WI38 (cell line): ENCODE results near the gene TMEM109.

Source experiments
- H3K4me3 ChIP-seq: 2 replicates; pipeline ENCODE4 v1.5.1; 2011; ENCODE audit warnings: low read depth, mild to moderate bottlenecking, control low read depth, low read length
- TF ChIP-seq, protein P1 (sequence below): IDR thresholded peaks from 2 replicates; pipeline ENCODE4 v1.5.1; 2012; ENCODE audit warnings: low read depth, mild to moderate bottlenecking, control low read depth, low read length

Gene TMEM109

DNA sequence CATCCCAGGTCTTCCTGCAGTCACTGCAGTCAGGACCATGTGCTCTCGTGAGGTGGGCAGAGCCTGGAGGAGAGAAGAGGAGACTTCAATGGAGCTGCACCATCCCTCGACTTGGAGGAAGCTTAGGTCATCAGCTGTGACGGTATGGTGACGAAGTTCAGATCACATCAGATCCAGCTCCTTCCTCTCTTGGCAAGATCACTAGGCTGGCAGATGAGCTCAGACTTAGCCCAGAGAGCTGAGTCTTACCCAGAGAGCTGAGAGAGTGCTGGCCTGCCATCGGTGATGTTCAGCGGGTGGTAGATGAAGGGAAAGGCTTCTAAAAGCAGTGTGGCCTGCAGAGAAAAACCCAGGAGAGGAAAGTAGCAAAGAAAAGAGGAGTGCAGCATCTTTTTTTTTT is 39.8 kb downstream of the TMEM109 start:
- no peak overlapping the region for H3K4me3 ChIP-seq
- TF ChIP-seq, protein P1, sequence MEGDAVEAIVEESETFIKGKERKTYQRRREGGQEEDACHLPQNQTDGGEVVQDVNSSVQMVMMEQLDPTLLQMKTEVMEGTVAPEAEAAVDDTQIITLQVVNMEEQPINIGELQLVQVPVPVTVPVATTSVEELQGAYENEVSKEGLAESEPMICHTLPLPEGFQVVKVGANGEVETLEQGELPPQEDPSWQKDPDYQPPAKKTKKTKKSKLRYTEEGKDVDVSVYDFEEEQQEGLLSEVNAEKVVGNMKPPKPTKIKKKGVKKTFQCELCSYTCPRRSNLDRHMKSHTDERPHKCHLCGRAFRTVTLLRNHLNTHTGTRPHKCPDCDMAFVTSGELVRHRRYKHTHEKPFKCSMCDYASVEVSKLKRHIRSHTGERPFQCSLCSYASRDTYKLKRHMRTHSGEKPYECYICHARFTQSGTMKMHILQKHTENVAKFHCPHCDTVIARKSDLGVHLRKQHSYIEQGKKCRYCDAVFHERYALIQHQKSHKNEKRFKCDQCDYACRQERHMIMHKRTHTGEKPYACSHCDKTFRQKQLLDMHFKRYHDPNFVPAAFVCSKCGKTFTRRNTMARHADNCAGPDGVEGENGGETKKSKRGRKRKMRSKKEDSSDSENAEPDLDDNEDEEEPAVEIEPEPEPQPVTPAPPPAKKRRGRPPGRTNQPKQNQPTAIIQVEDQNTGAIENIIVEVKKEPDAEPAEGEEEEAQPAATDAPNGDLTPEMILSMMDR = no peak

DNA sequence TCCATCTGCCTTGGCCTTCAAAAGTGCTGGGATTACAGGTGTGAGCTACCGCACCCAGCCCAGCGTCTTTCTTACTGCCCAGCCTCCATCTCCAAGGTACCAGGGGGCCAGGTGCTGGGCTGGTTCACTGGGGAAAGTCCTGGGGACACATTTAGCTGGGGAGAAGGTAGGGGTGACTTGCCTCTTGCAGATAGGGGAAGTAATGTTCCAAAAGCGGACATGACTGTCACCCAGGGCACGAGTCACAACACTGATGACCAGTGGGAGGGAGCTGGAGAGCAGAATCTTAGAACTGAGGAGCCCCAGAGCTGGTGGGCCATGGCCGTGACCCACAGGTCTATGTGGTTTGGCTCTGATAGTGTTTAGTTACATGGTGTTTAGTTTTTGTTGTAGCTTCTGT is 40.5 kb downstream of the TMEM109 start:
- TF ChIP-seq, protein P1 = no peak
- H3K4me3 ChIP-seq = no peak overlapping the region

DNA sequence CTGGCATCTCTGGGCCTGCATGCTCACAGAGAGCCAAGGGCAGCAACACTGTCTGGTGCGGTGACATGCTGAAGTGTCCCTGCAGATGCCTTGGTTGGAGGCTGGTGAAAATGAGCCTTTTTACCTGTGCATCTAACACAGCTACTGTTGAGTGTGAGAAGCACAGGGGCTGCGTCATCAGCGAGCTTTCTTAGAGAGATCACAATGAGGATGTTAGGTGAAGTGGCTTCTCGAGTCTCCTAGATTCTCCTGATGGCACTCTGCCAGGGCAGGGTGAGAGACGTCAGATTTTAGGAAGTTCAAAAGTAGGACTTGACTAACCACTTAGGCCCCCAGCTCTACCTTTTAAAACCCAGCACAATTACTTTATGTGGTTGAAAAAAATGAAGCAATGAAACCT is 41.6 kb downstream of the TMEM109 start:
- TF ChIP-seq, protein P1 = no peak
- no peak overlapping the region for H3K4me3 ChIP-seq

DNA sequence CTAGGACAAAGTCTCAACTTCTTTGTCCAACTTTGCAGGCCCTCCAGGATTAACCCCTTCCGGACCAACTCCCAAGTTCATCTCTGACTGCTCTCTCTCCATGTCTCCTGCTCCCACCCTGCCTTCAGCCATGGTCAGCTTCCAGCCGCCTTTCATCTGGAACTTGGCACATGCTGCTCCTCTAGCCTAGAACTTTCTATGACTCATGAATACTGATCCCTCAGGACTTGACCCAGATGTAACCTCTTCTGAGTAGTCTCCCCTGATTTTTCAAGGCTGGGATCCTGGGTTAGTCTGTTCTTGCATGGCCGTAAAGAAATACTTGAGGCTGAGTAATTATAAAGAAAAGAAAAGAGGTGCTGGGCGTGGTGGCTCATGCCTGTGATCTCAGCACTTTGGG is 43.2 kb downstream of the TMEM109 start:
- TF ChIP-seq, protein P1 = no peak
- H3K4me3 ChIP-seq = no peak overlapping the region

DNA sequence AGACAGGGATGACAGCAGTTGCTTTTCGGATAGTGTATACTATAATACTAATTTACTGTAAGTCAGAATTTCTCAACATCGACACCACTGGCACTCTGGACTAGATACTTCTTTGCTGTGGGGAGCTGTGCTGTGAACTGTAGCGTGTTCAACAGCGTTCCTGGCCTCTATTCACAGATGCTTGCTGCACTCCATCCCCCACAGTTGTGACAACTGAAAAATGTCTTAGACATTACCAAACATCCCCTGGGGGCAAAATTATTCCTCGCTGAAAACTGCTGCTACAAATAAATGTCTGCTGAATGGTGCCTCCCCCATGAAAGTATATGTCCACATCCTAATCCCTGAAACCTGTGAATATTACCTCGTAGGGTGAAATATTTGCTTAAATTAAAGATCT is 45.5 kb downstream of the TMEM109 start:
- H3K4me3 ChIP-seq = no peak overlapping the region
- TF ChIP-seq, protein P1 = no peak

DNA sequence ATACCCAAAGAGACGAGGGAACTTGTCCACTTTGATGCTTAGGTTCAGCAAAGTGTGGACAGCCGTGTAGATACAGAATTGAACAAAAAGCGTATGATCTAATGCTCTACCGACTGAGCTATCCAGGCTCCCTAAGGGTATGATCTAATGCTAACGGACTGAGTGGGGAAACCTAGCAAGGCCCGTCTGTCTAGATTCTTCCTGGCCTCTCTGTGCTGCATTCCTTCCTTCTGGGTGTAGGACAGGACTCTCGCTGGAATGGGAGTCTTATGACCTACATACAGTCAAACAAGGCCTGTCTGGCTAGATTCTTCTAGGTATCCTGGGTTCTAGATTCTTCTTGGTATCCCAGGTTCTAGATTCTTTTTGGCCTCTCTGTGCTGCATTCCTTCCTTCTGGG is 46.4 kb downstream of the TMEM109 start:
- H3K4me3 ChIP-seq = no peak overlapping the region
- TF ChIP-seq, protein P1 = no peak

DNA sequence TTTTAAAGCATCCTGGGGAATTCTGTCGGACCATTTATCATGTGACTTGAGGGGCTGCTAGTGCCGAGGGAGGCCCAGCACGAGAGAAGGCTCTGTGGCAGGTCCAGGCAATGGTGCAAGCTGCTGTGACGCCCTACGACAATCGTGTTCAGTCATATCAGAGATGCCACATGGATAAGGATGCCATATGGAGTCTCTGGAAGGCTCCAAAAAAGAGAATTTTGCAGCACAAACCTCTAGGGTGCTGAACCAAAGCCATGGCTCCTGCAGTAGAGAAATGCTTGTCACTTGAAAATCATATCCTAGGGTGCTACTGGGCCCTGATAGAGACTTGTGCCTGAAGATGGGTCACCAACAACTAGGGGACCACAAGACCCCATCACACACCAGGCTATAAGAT is 50.8 kb downstream of the TMEM109 start:
- TF ChIP-seq, protein P1 = no peak
- H3K4me3 ChIP-seq = no peak overlapping the region
